NCI-H345 treated with DMSO at 0.1 percent for 48 hours (cell line): Measurements from ENCODE around the gene MGP.

ENCODE experiments used
- DNase-seq: peaks from one replicate; lab custom pipeline; 2025; ENCODE audit not compliant: unreplicated experiment; lab: John Stamatoyannopoulos, UW

Gene MGP

GRCh38 chr12:14885718-14886221 is at the start of gene MGP:
Gene MGP (minus strand): TSS chr12:14885854. CDS start chr12:14885791, 63 bp downstream.
- DNase-seq, result no peak

GRCh38 chr12:14935031-14935430 is 49.4 kb upstream of the MGP start:
- DNase-seq, result no peak

- DNase-seq, result no peak
Measured at GRCh38 chr12:14934511-14934910, 48.9 kb upstream of the MGP start.

DNA sequence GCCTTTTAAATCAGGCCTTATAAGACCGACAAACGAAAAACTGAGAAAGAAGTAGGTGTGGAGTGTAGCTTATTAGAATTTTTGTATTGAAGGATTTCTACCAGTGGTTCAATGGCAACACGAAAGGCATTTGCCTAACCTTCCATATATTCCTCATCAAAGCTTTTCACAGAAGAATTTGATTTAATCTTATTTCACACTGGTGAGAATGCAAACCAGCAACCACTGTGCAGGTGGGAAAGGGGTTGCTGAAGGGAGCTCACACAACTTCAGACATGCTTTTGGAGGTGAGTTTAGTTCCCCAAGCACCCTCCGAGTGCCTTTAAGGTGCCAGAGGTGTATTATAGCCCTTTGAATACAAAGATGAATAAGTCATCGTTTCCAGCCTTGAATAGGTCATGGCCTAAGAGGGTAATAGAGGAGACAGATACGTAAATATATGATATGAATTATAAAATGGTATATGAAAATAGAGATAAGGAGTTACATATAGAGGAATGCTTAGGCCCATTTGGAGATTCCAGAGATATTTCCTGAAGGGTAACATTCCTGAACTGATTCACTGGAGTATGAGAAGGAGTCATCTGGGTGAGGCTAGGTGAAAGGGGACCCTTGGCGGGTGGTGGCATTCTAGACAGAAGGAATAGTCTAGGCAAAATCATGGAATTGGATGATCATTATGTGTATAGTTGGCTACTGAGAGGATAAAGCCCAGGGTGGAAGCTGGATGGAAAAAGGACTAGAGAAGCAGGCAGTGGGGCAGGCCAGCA is 46.3 kb upstream of the MGP start:
- DNase-seq, result no peak

GRCh38 chr12:14931359-14931758 is 45.7 kb upstream of the MGP start:
- DNase-seq, result no peak

DNA sequence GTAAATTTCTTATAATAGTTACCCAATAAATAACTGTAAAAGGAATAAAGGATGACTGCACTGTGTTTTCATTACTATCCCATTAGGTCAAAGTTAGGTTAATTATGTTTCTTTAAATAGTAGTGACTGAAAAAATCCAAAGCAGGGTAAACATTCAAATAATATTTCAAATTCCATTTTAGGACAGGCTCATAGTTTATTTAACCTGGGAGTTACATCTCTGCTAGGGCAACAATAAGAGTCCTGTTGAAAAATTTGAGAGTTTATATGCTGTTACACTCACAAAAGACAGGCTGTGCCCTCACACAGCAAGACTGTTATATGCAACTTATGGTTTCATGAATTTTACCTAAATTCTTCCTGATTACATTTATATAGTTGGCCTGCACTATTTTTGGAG is 44.6 kb upstream of the MGP start:
- no peak for DNase-seq

DNA sequence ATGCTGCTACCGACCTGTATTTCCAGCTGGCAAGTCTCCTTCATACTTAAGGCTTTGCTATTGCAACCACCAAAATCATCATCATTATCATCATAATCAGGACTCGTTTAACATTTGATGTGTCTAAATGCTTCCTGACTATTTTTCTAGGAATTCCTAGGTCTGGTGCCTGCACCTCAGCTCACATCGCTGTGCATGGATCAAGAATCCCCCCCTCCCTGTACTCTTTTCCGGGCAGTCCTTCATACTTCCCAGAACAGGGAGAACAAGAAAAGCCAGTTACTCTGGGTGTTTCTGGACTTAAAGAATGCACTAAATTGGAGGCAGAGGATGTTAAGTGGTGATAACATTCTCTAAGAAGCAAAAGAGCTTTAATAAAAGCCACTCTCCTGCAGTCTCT is 43.3 kb upstream of the MGP start:
- no peak for DNase-seq

DNA sequence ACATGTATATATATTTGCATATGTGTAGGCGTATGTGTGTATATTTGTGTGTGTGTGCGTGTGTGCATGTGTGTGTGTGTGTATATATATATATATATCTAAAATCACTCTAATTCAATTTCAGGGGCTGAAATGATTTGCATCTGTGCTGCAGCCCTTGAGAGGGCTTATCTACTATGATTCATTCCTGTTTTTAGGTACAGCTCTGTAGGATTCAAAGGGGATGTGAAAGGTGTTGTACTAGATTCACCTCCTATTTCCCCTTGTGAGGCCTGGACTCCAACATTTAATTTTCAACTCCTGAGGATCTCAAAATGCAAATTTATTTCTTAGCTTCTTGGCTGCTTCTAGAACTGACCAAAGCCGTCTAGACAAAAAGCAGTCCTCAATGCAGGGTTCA is 41.6 kb upstream of the MGP start:
- DNase-seq, result no peak

DNA sequence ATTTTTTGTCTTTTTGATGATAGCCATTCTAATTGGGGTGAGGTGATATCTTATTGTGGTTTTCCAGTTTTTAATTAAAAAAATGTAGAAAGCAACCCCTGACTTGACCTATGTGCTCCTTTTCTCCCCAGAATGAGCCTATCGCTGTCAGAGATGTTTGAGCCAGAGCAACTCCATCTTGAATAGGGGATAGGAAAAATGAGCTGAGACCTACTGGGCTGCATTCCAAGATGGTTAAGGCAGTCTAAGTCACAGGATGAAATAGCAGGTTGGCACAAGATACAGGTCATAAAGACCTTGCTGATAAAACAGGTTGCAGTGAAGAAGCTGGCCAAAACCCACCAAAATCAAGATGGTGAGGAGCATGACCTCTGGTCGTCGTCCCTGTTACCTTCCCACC is 38.9 kb upstream of the MGP start:
- no peak for DNase-seq

- DNase-seq, result no peak
Measured at GRCh38 chr12:14923944-14924343, 38.3 kb upstream of the MGP start.

GRCh38 chr12:14921218-14921617 is 35.6 kb upstream of the MGP start:
- no peak for DNase-seq

DNA sequence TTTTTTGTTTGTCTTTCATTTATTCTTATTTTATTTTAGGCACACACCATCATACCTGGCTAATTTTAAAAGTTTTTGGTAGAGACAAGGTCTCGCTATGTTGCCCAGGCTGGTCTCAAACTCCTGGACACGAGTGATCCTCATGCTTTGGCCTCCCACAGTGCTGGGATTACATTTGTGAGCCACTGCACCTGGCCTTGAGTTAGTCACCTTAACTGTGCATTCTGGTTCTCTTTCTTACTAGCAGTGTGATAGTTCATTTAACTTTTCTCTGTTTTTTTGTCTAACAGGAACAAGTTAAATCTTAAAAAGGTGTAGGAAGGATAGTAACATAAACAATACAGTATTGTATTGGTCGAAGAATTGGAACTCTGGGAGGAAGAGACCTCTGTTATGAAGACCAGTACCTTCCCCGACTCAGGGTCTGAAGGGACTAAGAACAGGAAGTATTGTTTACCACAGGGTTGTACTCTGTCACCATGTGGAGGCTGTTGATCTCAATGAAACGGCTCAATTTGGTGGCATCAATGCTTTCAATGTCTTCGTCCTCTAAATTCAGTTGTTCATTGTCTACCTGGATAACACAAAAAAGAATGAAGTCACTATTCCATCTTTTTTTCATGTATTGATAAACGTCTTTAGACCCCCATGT is 34.9 kb upstream of the MGP start:
- DNase-seq, result no peak

GRCh38 chr12:14919455-14919854 is 33.8 kb upstream of the MGP start:
- DNase-seq, result no peak

DNA sequence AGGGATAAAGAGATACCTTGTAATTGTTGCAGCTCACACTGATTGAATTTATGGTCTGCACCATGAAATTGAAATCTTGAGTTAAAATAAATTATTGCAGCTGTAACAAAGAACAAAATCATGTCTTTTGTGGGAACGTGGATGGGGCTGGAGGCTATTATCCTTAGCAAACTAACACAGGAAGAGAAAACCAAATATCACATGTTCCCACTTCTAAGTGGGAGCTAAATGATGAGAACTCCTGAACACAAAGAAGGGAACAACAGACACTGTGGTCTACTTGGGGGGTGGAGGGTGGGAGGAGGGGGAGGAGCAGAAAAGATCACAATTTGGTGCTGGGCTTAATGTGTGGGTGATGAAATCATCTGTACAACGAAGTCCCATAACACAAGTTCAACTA is 30.1 kb upstream of the MGP start:
- no peak for DNase-seq

- DNase-seq, result no peak
Measured at GRCh38 chr12:14913381-14913781, 27.7 kb upstream of the MGP start.

DNA sequence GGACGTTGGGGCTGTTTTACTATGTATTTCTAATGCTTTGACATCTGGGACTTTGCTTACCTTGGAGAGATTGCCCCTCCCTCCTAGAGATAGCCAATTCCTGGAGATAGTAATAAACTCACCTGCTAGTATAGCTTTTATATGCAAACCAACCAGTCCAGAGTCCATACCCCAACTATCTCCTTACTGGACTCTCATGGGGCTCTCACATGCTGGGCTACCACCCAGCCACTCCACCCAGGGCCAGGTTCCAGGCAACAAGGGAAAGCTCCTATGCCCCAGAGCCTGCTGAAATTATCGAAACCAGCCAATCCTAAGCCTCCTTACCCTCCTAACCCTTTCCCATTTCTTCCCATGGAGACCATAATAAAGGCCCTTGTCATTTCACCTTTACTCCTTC is 25.5 kb upstream of the MGP start:
- no peak for DNase-seq

DNA sequence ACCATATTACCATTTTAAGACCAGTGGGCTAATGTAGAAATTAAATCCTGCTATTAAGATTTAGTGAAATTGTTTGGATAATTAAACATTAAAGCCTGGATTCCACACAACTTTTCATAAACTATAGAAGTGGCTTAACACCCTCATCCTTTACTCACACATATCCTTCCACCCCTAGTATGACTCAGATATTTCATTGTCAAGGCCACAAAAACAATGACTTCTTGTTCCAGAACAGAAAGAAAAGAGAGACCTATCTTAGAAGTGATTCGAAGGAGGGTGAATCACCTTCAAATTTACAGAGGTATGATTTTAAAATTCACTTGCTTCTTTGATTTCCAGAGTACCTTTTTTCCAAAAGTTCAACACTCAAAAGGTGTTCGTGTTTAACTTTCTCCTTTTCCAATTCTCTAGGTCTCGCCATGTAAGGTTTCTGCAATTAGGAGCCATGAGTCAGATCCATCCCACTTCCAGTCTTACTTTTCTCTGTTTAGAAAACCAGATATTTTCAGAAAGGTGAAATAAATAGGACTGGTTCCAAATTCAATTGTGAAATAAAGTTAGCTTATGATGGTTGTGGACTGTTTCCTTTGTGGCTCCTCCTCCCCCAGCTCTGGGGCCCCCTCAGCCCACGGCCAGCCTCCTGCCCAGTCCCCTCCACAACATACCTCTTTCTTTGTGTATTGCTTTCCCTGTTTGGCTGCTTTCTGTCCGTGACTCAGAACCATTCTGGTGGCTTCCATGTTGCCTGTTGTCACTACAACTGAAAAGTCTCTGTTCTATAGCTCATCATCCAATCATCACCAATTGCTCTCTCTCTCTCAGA is 24.6 kb upstream of the MGP start:
- no peak for DNase-seq

GRCh38 chr12:14907953-14908352 is 22.3 kb upstream of the MGP start:
- DNase-seq, result no peak

DNA sequence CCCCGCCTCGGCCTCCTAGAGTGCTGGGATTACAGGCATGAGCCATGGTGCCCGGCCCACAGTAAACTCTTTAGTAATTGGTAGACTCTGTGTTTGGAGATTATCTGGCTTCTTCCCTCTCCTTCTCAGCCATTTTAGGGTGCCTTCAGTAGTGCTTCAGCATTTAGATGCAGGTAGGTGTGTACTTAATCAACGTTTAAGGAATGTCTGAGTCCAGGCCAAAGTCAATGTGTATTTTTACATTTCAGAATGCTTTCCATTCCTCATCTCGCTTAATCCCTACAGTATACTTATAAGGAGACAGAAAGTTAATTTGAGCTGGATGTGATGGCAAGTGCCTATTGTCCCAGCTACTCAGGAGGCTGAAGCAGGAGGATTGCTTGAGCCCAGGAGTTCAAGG is 20.5 kb upstream of the MGP start:
- no peak for DNase-seq

GRCh38 chr12:14905269-14906004 is 19.8 kb upstream of the MGP start:
- DNase-seq, result no peak

GRCh38 chr12:14904854-14905253 is 19.2 kb upstream of the MGP start:
- DNase-seq, result no peak
